ENCODE results near the gene CAMKK1.
A peak's percentile ranks its signal among the peaks of the same experiment; 100 is the strongest.
"Not testable (repeated sequence)": the region's sequence is repeated elsewhere in the genome, so short reads cannot be mapped to it uniquely, and the experiment has no call there.

CAMKK1 gene

DNA sequence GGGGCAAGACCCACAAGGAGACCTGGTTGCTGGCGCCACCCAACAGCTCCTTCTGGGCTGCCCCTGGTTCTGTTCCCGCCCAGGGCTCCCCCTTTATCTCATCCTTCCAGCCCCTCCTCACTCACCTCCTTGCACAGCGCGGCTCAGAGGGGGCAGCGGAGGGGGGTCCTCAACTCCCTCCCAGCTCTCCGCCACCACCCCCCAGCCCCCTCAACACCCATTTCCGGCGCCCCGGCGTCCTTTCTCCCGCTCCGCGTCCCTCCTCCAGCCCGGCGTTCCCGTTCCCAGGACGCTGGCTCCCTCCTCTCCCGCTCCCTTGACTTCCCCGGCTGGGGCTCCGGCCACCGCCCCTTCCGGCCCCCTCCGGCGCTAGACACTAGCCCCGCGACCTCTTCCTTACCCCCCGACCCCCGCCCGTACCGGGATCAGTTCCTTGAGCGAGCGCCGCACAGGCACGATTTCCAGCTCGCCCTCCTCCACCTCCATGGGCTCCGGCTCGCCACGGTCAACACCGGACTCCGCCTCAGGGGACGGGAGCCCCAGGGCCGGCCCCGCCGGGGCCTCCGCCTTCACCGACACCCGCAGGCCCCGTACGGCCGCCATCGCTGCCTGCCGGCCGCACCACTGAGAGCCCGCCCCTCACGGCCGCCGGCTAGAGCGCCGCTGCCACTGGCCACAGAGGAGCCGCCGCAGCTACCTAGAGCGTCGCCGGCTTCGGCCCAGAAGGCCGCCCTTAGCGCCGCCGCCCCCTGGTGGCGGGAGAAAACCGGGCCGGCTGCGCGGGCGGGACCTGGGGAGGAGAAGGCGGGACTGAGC lies 47.0 kb downstream of the CAMKK1 start, which contains the start of gene NCBP3:
Gene NCBP3 (minus strand): TSS at position 626 of the 816 bp plus-strand sequence. CDS start 23 bp downstream, at position 603.
- DNase-seq (ENCODE audit: low read depth): peak; percentile 92

GRCh38 chr17:3845291-3845620 lies 47.6 kb downstream of the CAMKK1 start:
- no peak for DNase-seq (ENCODE audit: low read depth)

DNA sequence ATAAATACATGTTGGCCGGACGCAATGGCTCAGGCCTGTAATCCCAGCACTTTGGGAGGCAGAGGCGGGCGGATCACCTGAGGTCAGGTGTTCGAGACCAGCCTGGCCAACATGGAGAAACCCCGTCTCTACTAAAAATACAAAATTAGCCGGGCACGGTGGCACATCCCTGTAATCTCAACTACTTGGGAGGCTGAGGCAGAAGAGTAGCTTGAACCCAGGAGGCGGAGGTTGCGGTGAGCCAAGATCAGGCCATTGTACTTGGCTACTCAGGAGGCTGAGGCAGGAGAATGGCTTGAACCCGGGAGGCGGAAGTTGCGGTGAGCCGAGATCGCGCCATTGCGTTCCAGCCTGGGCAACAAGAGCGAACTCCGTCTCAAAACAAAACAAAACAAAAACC lies 48.3 kb downstream of the CAMKK1 start:
- not testable (repeated sequence) for DNase-seq (ENCODE audit: low read depth)

DNA sequence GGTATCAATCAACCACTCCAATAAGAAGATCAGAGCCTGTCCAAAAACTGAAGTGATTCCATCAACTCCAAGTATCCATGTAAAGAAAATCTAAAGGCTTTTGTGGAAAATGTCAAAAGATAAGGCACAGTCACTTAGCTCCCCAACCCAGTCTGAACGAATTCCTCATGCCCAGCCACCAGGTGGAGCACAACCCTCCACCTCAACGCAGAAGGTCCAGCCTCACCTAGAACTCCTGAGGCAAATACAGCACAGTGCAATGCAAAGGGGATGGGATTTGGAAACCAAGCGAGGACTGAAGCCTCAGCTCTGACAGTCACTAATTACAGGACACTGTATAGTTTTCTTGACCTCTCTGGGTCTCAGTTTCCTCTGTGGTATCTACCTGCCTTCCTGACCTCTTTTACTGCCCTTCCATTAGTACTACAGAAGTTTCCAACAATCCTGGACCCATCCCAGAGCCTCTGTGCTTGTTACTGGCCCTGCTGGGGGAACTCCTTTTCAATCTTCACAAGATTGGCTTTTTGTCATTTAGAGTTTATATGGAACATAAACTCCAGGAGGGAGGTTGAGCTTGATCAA lies 48.8 kb downstream of the CAMKK1 start:
- DNase-seq (ENCODE audit: low read depth): peak; percentile 42

- DNase-seq (ENCODE audit: low read depth): no peak
Observed at GRCh38 chr17:3838206-3838605, 54.6 kb downstream of the CAMKK1 start.

DNA sequence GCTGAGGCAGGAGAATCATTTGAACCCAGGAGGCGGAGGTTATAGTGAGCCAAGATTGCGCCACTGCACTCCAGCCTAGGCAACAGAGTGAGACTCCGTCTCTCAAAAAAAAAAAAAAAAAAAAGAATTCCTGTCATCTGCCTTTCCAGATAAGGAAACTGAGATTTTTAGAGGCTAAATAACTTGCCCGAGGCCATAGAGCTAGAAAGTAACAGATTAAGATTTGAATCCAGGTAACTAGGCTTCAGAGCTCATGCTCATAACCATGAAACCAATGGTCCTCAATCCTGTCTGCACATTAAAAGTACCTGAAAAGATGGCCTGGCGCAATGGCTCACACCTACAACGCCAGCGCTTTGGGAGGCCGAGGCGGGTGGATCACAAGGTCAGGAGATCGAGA lies 56.3 kb downstream of the CAMKK1 start:
- DNase-seq (ENCODE audit: low read depth): no peak

DNA sequence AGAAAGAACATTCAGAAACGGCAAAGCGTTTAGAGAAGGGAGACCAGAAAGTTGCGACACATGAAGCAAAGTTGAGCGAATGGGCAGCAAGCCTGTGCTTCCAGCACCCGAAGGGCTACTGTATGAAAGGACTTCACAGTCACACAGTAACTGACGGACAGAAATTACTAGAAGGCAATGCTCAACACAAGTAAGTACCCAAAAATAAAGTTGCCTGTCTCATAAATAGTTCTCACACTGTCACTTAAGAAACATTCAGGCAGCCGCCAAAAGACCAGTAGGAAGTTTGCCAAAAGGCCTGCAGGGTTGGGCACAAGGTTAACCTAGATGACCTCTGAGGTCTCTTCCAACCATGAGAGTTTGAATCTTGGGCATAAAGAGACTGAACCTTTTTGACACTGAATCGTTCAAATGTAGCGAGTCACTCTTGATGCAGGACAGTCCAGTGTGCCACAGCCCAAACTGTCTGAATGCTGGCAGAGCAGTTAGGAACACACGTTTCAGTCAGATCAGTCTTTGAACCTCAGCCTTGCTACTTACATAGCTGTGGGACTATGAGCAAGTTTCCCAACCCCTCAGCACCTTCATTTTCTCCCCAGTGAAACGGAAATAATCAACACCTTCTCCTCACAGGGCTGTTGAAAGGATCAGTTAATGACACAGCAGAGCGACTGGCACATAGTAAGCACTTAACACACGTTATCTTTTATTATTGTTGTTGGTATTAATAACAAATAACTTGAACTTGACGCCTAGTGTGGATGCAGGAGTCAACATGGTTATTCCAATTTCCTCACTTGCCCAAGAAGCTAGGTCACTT lies 57.2 kb downstream of the CAMKK1 start:
- peak; percentile 62 for DNase-seq (ENCODE audit: low read depth)

- DNase-seq (ENCODE audit: low read depth): no peak
Observed at GRCh38 chr17:3834811-3835210, 58.0 kb downstream of the CAMKK1 start.

DNA sequence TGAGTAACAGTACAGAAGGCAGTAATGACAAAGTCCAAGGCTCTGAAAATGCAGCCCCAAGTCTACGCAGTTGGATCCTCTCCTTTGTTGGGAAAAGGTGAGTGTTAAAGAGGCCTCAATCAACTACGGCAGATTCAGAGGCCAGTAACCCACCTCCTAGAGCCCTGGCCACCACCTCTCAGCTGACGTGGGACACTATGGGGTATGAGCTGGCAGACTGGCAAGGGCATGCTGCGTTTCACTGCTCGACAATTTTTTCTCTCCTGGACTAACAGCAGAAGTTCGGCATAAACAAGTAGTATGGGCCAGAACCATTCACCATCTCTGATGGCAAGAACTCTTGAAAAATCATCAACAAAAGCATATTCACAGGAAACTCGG lies 64.0 kb downstream of the CAMKK1 start:
- DNase-seq (ENCODE audit: low read depth): no peak

GRCh38 chr17:3828151-3828851 lies 64.6 kb downstream of the CAMKK1 start:
- DNase-seq (ENCODE audit: low read depth): peak; percentile 51

DNA sequence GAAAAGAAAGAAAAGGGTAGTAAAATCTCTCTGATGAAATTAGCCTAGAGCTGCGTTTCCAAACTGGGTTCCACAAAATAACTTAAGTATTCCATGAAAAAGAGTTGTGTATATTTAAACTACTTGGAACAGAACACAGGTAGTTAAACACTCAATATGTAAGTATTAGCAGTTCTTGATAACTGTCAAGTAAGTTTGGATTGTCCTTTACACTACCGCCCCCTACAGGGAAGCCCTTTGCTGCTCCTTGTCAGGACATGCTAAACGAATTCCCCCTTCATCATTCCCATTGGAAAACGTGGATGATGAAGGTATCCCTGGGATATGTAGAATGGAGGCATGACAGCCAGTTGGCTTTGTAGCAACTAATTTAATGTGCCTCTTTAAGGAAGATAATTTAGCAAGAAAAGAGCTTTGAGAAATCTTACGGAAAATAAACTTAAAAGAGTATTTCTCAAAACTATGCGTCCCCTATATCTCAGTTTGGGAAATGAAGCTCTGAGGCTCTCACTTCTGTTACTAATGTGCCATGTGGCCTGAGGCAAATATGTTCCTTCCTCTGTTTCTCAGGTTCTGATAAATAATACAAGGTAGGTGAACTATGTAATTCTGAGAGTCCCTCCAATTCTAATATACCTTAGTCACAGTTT lies 65.6 kb downstream of the CAMKK1 start:
- DNase-seq (ENCODE audit: low read depth): peak; percentile 74

GRCh38 chr17:3826191-3826590 lies 66.7 kb downstream of the CAMKK1 start:
- DNase-seq (ENCODE audit: low read depth): peak; percentile 65

- DNase-seq (ENCODE audit: low read depth): no peak
Observed at GRCh38 chr17:3821101-3821500, 71.8 kb downstream of the CAMKK1 start.

DNA sequence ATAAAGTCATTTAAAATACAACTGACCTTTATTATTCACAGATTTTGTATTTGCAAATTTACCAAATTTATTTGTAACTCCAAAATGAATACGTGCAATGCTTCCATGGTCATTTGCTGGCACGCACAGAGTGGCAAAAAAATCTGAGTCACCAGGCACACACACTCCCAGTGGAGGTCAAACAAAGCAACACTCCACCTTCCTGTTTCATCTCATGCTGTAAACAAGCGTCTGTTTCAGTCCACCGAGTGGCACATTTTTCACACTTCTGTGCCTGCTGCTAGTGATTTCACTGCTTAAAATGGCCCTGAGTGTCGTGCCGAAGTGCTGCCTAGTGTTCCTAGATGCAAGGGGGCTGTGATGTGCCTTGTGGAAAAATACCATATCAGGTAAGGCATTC lies 74.1 kb downstream of the CAMKK1 start:
- DNase-seq (ENCODE audit: low read depth): peak; percentile 11

- no peak for DNase-seq (ENCODE audit: low read depth)
Observed at GRCh38 chr17:3817851-3818605, 74.8 kb downstream of the CAMKK1 start.

GRCh38 chr17:3815925-3816324 lies 76.9 kb downstream of the CAMKK1 start:
- no peak for DNase-seq (ENCODE audit: low read depth)

- no peak for DNase-seq (ENCODE audit: low read depth)
Observed at GRCh38 chr17:3815122-3815521, 77.7 kb downstream of the CAMKK1 start.

DNA sequence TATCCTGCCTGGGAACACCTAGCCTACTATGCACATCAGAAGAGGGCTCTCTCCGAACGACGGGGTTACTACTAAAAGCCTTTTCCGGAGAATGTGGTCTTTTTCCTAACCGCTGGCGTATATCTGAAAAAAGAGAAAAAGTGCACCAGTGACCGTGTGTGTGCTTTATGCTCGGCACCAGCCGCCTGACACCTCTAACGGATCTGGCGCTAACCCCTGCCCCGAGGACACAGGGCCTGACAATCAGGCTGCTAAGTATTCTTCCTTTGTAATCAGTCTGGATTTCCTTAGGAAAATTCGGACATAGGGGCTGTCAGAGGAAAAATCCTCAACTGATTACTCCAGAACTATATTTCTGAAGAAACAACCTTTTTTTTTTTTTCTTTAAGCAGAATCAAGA lies 78.5 kb downstream of the CAMKK1 start:
- DNase-seq (ENCODE audit: low read depth): no peak

GRCh38 chr17:3813171-3813570 lies 79.7 kb downstream of the CAMKK1 start:
- DNase-seq (ENCODE audit: low read depth): no peak

DNA sequence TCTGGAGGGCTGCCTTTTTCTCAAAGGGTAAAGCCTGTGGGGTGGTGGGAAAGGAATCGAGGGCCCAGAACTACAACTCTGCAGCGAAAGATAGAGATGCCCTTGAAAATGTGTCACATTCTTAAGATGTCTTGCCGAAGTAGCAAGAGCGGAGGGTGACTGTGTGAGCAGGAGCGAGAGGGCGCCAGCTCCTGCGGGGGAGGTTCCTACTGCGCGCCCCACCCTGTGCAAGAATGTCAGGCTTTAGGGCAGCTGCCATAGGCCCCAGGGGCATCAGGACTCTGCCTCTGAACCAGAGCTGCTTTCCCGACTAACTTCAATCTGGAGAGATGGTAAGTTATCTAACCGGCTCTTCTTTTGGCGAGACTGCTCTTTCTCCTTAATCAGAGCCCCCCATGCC lies 80.1 kb downstream of the CAMKK1 start:
- DNase-seq (ENCODE audit: low read depth): no peak

- no peak for DNase-seq (ENCODE audit: low read depth)
Observed at GRCh38 chr17:3812284-3812683, 80.6 kb downstream of the CAMKK1 start.

All from EH (cell line).